ENCODE data around the gene GOLGA6L2. TPM values are rescaled to one million over a fixed set of nuclear protein-coding genes. Genes with fewer than 3 reads are reported as not detected.

Gene GOLGA6L2, protein sequence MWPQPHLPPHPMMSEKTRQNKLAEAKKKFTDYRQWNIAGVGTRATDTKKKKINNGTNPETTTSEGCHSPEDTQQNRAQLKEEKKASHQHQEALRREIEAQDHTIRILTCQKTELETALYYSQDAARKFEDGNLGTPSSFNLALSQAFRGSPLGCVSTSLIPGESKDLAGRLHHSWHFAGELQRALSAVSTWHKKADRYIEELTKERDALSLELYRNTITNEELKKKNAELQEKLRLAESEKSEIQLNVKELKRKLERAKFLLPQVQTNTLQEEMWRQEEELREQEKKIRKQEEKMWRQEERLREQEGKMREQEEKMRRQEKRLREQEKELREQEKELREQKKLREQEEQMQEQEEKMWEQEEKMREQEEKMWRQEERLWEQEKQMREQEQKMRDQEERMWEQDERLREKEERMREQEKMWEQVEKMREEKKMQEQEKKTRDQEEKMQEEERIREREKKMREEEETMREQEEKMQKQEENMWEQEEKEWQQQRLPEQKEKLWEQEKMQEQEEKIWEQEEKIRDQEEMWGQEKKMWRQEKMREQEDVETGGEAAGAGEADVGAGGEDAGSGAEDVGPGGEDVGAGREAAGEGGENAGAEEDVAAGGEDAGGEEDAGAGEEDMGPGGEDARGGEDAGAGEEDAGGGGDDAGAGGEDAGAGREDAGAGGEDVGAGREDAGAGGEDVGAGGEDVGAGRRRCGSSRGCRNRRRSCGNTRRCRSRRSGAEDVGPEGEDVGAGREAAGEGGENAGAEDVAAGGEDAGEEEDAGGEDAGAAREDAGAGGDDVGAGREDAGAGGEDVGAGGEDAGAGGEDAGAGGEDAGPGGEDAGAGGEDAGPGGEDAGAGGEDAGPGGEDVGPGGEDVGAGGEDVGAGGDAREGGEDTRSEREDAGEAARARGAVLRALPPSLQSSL
- not detected in 5 replicates for total RNA-seq (2022; extraction: Qiagen RNA extraction; ENCODE audit: low read depth)

DNA sequence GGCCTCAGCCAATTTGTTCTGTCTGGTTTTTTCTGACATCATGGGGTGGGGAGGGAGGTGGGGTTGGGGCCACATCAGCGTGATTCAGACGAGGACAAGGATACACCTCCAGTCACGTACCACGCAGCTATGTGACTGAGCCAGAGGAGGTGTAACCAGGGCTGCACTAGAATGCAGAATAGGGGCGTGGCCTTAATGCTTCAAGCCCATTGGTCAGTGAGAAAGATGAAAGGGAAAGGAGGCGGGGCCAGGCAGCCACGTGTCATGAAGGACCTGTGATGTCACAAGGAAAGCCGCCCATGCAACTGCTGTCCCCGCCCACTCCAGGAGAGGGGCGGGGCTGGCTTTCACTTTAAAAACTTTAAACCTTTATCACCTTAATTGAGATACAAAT, at the start of gene GOLGA6L2:
Gene GOLGA6L2 (minus strand): TSS at position 137 of the 394 bp plus-strand sequence. CDS start 62 bp downstream, at position 75.

Other genes starting within 250 kb of the GOLGA6L2 start
- not detected in 5 replicates for gene GOLGA6L26, start 113.0 kb downstream of the GOLGA6L2 start, total RNA-seq (2022; extraction: Qiagen RNA extraction; ENCODE audit: low read depth)
- gene GOLGA8S, start 92.5 kb downstream of the GOLGA6L2 start, total RNA-seq (2022; extraction: Qiagen RNA extraction; ENCODE audit: low read depth) = 0.07 to 0.19 TPM (median 0.17 TPM) in 5 replicates
- 1.7 to 2.6 TPM (median 1.9 TPM) in 5 replicates for gene MKRN3, start 118.4 kb upstream of the GOLGA6L2 start, total RNA-seq (2022; extraction: Qiagen RNA extraction; ENCODE audit: low read depth)
- not detected in 5 replicates for gene MAGEL2, start 200.6 kb upstream of the GOLGA6L2 start, total RNA-seq (2022; extraction: Qiagen RNA extraction; ENCODE audit: low read depth)
- gene NDN, start 240.1 kb upstream of the GOLGA6L2 start, total RNA-seq (2022; extraction: Qiagen RNA extraction; ENCODE audit: low read depth) = 0.07 to 0.10 TPM (median 0.10 TPM) in 3 of 5 replicates, not detected in the others